Stimulated activated CD4-positive, alpha-beta T cell treated with anti-CD3 and anti-CD28 coated beads, Interleukin-15, amount 100 ng/mL, for 48 hours (primary cell): ENCODE measurements around the gene IGFBP1.

Experiments
- DNase-seq, 2 donors: peaks; one replicate each; pipeline ENCODE4 v3.0.0-alpha.2; 2020; ENCODE audit warnings: low read depth in 2 of 2

The IGFBP1 gene

DNA sequence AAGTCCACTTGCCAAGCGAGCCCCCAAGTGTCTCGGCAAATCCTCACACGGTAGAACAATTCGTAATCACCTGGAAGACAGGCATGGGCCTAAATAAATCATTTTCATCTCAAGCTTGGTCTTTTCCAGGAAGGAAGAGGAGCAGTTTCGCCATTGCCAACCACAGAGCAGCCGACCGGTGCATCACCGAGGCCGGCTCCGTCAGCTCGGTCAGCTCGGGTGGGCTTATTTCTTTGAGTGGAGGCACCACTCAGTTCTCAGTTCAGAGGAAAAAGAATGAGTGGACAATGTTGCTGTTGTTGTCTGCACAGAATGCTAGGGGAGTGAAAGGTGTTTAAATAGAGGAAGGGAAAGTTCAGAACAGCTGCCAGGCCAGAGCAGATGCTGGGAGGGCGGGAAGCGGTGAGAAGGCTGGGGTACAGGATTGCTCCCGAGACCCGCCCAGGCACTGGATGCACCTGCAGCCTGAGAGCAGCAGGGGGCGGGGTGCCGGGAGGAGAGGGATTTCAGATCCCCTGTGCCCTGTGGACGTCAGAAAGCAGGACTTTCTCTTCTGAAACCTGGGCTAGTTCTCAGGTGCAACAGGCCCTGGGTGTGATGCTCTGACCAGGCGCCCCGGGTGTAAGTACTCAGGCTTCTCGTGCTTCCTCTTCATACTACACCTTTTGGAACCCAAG, 50.5 kb downstream of the IGFBP1 start:
- no peak for DNase-seq

DNA sequence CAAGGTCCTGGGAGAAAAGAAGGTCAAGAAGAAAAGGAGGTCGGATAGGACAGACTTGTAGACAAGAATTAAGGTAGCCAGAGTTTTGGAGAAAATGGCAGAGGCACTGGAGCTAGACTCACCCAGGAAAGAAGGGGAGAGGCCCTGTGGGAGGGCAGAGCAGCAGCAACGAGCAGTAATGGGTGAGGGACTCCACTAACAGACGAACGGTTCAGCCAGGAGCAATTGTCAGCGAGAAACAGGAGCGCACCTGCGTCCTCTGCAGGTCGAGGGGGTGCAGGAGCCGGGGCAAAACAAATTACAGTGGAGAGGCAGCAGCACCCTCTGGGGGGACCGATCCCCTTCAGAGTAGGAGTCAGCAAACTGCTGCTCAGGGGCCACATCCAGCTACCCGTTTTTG, 51.3 kb downstream of the IGFBP1 start:
- DNase-seq: no peak

DNA sequence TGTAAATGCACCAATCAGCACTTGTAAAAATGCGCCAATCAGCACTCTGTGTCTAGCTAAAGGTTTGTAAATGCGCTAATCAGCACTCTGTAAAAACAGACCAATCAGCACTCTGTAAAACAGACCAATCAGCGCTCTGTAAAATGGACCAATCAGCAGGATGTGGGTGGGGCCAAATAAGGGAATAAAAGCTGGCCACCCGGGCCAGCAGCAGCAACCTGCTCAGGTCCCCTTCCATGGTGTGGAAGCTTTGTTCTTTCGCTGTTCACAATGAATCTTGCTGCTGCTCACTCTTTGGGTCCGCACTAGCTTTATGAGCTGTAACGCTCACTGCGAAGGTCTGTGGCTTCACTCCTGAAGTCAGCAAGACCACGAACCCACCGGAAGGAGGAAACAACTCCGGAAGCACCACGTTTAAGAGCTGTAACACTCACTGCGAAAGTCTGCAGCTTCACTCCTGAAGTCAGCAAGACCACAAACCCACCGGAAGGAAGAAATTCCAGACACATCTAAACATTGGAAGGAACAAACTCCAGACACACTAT, 52.0 kb downstream of the IGFBP1 start:
- DNase-seq: peak; percentile 7 to 21

DNA sequence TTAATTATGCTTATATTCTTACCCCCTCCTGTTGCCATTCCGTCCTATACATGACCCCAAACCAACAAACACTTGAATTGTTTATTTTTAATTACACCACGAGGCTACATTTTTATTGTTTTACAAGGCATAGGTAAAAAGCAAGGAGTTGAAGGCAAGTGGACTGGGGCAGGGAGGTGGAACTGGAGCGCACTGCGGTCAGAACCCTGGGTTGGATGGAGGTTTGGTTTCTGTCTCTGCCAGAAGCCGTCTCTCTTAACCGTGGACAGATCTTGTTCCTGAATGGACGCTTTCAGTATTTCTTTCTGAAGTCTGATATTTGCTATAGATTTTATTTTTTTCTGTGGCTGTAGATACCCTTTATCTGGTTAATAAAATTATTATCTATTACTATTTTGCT, 52.7 kb downstream of the IGFBP1 start:
- DNase-seq: no peak
